Measurements from ENCODE around the gene KCNJ10.

DNA sequence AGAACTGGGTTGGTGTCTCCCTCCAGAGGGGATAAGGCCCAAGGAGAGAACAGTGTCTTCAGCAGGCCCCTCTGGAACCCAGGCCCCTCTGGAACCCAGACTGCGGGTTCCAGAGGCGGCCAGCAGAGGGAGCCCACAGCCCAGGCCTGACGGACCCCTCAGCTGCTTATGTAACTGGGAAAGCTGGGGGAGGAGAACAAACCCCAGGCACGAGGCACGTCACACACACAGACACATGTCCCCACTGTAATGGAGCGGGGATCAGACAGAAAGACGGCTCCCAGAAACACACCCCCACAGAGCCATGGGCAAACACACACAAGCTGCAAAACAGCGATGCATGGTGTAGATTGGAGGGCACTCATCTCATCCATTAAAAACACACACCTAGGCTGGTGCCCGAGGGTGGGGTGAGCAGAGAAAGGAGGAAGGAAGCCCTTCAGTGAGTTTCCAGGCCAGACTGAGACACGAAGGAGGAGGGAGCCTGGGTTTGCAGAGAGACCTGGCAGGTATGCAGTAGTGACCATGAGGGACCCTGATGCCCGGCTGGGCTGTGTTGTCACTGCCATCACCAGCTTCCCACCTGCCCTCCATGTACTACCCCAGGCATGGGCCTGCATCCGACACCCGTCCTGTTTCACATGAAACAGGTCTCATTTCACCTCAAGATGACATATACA, 31.2 kb upstream of the KCNJ10 start:
- TF ChIP-seq, protein P1, sequence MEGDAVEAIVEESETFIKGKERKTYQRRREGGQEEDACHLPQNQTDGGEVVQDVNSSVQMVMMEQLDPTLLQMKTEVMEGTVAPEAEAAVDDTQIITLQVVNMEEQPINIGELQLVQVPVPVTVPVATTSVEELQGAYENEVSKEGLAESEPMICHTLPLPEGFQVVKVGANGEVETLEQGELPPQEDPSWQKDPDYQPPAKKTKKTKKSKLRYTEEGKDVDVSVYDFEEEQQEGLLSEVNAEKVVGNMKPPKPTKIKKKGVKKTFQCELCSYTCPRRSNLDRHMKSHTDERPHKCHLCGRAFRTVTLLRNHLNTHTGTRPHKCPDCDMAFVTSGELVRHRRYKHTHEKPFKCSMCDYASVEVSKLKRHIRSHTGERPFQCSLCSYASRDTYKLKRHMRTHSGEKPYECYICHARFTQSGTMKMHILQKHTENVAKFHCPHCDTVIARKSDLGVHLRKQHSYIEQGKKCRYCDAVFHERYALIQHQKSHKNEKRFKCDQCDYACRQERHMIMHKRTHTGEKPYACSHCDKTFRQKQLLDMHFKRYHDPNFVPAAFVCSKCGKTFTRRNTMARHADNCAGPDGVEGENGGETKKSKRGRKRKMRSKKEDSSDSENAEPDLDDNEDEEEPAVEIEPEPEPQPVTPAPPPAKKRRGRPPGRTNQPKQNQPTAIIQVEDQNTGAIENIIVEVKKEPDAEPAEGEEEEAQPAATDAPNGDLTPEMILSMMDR (IDR thresholded peaks at IDR 0.05; ENCODE audit: insufficient read depth, low read depth, low read length), result peak; percentile 82
- TF ChIP-seq EZH2 (IDR thresholded peaks at IDR 0.05; ENCODE audit: insufficient read depth, low read length), result no peak

All from astrocyte (in vitro differentiated cells and primary cell).